SK-N-SH treated with all-trans-retinoic acid at 6 μM for 48 hours (cell line): ENCODE results near the gene ROBO1.

Source experiments
- ARNTL ChIP-seq: fragments of 450-650 bp; formaldehyde crosslinking; IDR thresholded peaks from 2 replicates; pipeline ENCODE4 v1.5.0; 2020; ENCODE audit warnings: low read depth, mild to moderate bottlenecking, moderate library complexity, borderline replicate concordance
- CSDC2 ChIP-seq: fragments of 250-450 bp; sonication (Bioruptor Pico); IDR thresholded peaks from 2 replicates; pipeline ENCODE4 v1.5.0; 2020; ENCODE audit warnings: mild to moderate bottlenecking, moderate library complexity
- ESRRG ChIP-seq: fragments of 250-450 bp; sonication (Bioruptor Pico); IDR thresholded peaks from 2 replicates; pipeline ENCODE4 v1.6.1; 2021; ENCODE audit warnings: mild to moderate bottlenecking
- GLIS3 ChIP-seq: fragments of 250-450 bp; sonication (Bioruptor Pico); IDR thresholded peaks from 2 replicates; pipeline ENCODE4 v1.5.0; 2020; ENCODE audit warnings: mild to moderate bottlenecking, moderate library complexity
- ISL1 ChIP-seq: fragments of 250-450 bp; sonication (Bioruptor Pico); IDR thresholded peaks from 2 replicates; pipeline ENCODE4 v2.1.2; 2022; ENCODE audit warnings: mild to moderate bottlenecking, moderate library complexity
- RARB ChIP-seq: fragments of 250-450 bp; sonication (Bioruptor Pico); IDR thresholded peaks from 2 replicates; pipeline ENCODE4 v1.8.0; 2021; ENCODE audit warnings: mild to moderate bottlenecking, moderate library complexity
- TCF4 ChIP-seq: fragments of 250-450 bp; sonication (Bioruptor Pico); IDR thresholded peaks from 2 replicates; pipeline ENCODE4 v1.8.0; 2021; ENCODE audit warnings: mild to moderate bottlenecking, moderate library complexity, borderline replicate concordance
- TOX ChIP-seq: fragments of 250-450 bp; sonication (Bioruptor Pico); IDR thresholded peaks from 2 replicates; pipeline ENCODE4 v1.8.0; 2021; ENCODE audit warnings: mild to moderate bottlenecking, moderate library complexity, borderline replicate concordance
- ZC3H10 ChIP-seq: fragments of 250-450 bp; sonication (Bioruptor Pico); IDR thresholded peaks from 2 replicates; pipeline ENCODE4 v1.5.1; 2021; ENCODE audit warnings: mild to moderate bottlenecking, moderate library complexity
- ZFP30 ChIP-seq: fragments of 450-650 bp; formaldehyde crosslinking; IDR thresholded peaks from 2 replicates; pipeline ENCODE4 v1.5.0; 2022; ENCODE audit warnings: mild to moderate bottlenecking, moderate library complexity
- TF ChIP-seq, protein P1 (sequence below): fragments of 250-450 bp; sonication (Bioruptor Pico); IDR thresholded peaks from 2 replicates; pipeline ENCODE4 v1.8.0; 2020; ENCODE audit warnings: mild to moderate bottlenecking, moderate library complexity, borderline replicate concordance
- TF ChIP-seq, protein P2 (sequence below): fragments of 250-450 bp; sonication (Bioruptor Pico); IDR thresholded peaks from 2 replicates; pipeline ENCODE4 v1.5.1; 2020; ENCODE audit warnings: low read depth, mild to moderate bottlenecking, moderate library complexity

- TF ChIP-seq TOX (CRISPR knock-in tag) (no peak), ESRRG (CRISPR knock-in tag) (no peak), ISL1 (CRISPR knock-in tag) (no peak), ZFP30 (CRISPR knock-in tag) (no peak), GLIS3 (CRISPR knock-in tag) (no peak), ZC3H10 (CRISPR knock-in tag) (no peak), CSDC2 (CRISPR knock-in tag) (no peak), ARNTL (CRISPR knock-in tag) (no peak), RARB (CRISPR knock-in tag) (no peak), TCF4 (CRISPR knock-in tag) (no peak)
- TF ChIP-seq, protein P1, sequence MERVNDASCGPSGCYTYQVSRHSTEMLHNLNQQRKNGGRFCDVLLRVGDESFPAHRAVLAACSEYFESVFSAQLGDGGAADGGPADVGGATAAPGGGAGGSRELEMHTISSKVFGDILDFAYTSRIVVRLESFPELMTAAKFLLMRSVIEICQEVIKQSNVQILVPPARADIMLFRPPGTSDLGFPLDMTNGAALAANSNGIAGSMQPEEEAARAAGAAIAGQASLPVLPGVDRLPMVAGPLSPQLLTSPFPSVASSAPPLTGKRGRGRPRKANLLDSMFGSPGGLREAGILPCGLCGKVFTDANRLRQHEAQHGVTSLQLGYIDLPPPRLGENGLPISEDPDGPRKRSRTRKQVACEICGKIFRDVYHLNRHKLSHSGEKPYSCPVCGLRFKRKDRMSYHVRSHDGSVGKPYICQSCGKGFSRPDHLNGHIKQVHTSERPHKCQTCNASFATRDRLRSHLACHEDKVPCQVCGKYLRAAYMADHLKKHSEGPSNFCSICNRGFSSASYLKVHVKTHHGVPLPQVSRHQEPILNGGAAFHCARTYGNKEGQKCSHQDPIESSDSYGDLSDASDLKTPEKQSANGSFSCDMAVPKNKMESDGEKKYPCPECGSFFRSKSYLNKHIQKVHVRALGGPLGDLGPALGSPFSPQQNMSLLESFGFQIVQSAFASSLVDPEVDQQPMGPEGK (CRISPR knock-in tag): no peak
- TF ChIP-seq, protein P2, sequence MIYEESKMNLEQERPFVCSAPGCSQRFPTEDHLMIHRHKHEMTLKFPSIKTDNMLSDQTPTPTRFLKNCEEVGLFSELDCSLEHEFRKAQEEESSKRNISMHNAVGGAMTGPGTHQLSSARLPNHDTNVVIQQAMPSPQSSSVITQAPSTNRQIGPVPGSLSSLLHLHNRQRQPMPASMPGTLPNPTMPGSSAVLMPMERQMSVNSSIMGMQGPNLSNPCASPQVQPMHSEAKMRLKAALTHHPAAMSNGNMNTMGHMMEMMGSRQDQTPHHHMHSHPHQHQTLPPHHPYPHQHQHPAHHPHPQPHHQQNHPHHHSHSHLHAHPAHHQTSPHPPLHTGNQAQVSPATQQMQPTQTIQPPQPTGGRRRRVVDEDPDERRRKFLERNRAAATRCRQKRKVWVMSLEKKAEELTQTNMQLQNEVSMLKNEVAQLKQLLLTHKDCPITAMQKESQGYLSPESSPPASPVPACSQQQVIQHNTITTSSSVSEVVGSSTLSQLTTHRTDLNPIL: no peak
Observed at GRCh38 chr3:78906245-78906644, 861.6 kb downstream of the ROBO1 start.
